ENCODE results near the gene ZCCHC9. TPM values are rescaled to one million over a fixed set of nuclear protein-coding genes. Genes with fewer than 3 reads are reported as not detected.

The ZCCHC9 gene
- total and polyA plus RNA-seq, 2 of the 4 experiments (the other 2 are of a cell fraction), result 20.4 to 24.6 TPM

GRCh38 chr5:81286059-81286617 is 15.2 kb upstream of the ZCCHC9 start:
- Histone ChIP-seq H4K5ac (ENCODE audit: low read depth, low read length) (no peak overlapping the region), H2AK5ac (ENCODE audit: low read depth, low read length) (no peak overlapping the region), H3K9ac (ENCODE audit: low read depth, low read length) (no peak overlapping the region), H4K8ac (ENCODE audit: low read depth in 2 of 2, low read length in 2 of 2) (no peak overlapping the region), H2BK120ac (ENCODE audit: low read depth, low read length) (no peak overlapping the region), H3K4me1 (ENCODE audit: control insufficient read depth, insufficient read depth, low read length) (no peaks in the 10 kb centered on the region; the same call in 1 of the 2 replicates), H3K4ac (ENCODE audit: low read depth, low read length) (no peak overlapping the region), H2BK15ac (ENCODE audit: low read depth, low read length) (no peak overlapping the region), H4K20me1 (ENCODE audit: insufficient read depth, low read length) (peaks cover 8% of the 10 kb centered on the region; the same call in 1 of the 2 replicates), H2BK20ac (ENCODE audit: low read depth, low read length) (no peak overlapping the region), H3K56ac (ENCODE audit: extremely low read depth, insufficient read depth, low read length) (no peak overlapping the region), H3K27ac (ENCODE audit: insufficient read depth, low read length) (no peak overlapping the region), H3K9me1 (ENCODE audit: insufficient read depth, low read length) (peaks cover 9% of the 10 kb centered on the region; the same call in 1 of the 2 replicates), H3K14ac (replicated peaks; ENCODE audit: low read depth, low read length) (no peak overlapping the region), H3K36me3 (ENCODE audit: control insufficient read depth, insufficient read depth, low read length) (no peaks in the 10 kb centered on the region), H3K23ac (ENCODE audit: low read depth, low read length) (no peak overlapping the region), H3K9me3 (ENCODE audit: control insufficient read depth, insufficient read depth, low read length) (no peaks in the 10 kb centered on the region), H3K27me3 (ENCODE audit: control insufficient read depth, insufficient read depth, low read length) (no peaks in the 10 kb centered on the region), H4K91ac (ENCODE audit: insufficient read depth, low read depth, low read length) (no peak overlapping the region), H2AFZ (replicated peaks; ENCODE audit: low read length, poor library complexity) (no peak overlapping the region), H2BK5ac (ENCODE audit: low read depth, low read length, poor library complexity, severe bottlenecking) (no peak overlapping the region), H3K4me2 (ENCODE audit: low read depth, low read length) (no peak overlapping the region), H3K18ac (ENCODE audit: low read depth, low read length) (no peak overlapping the region), H3K79me1 (ENCODE audit: low read depth in 1 of 2, low read length in 2 of 2) (peaks cover 10 to 36% of the 10 kb centered on the region in 2 experiments; a peak in 3 of 4 replicates), H3K4me3 (ENCODE audit: insufficient read depth, low read depth, low read length) (no peak overlapping the region), H2AK9ac (replicated peaks; ENCODE audit: low read depth, low read length, poor library complexity) (no peak overlapping the region)
- no CpG with 5 or more reads among the region's 3 CpGs for WGBS, 2 experiments (ENCODE audit: extremely low coverage in 2 of 2, insufficient read length in 1 of 2)
- no peak for ATAC-seq (ENCODE audit: low read depth)
- in situ Hi-C loops (cut with MboI; ENCODE audit: low sequenced_read_pairs) (no loop called here), dilution Hi-C loops (cut with HindIII; ENCODE audit: low sequenced_read_pairs, unreplicated experiment) (no loop called here), intact Hi-C loops (cut with micrococcal nuclease) (no loop called here)
- no peak for TF ChIP-seq ELK1 (IDR thresholded peaks at IDR 0.05; ENCODE audit: borderline replicate concordance, low read depth, low read length)
- no peak for TF ChIP-seq NFE2L2 (IDR thresholded peaks at IDR 0.05; ENCODE audit: low read depth, low read length)
- ChIA-PET CTCF (no interaction called here), POLR2A (ENCODE audit: unreplicated experiment) (no interaction called here)
- BruUV-seq (replicated peaks), result no TSS peak
- DNase-seq, result no peak

All from IMR-90 (cell line).